ENCODE measurements around the gene RHOU.
"Not testable (repeated sequence)": the region's sequence is repeated elsewhere in the genome, so short reads cannot be mapped to it uniquely, and the experiment has no call there.

The RHOU gene

GRCh38 chr1:228763561-228763960 lies 28.3 kb downstream of the RHOU start:
- no peak for DNase-seq

- DNase-seq, result peak; percentile 35
Observed at GRCh38 chr1:228765168-228765946, 30.1 kb downstream of the RHOU start.

- no peak for DNase-seq
Observed at GRCh38 chr1:228766788-228767187, 31.5 kb downstream of the RHOU start.

- DNase-seq, result no peak
Observed at GRCh38 chr1:228767636-228768354, 32.5 kb downstream of the RHOU start.

- DNase-seq, result no peak
Observed at GRCh38 chr1:228768355-228769000, 33.2 kb downstream of the RHOU start.

- DNase-seq, result no peak
Observed at GRCh38 chr1:228770779-228771223, 35.5 kb downstream of the RHOU start.

GRCh38 chr1:228772516-228773212 lies 37.4 kb downstream of the RHOU start:
- no peak for DNase-seq

- DNase-seq, result not testable (repeated sequence)
Observed at GRCh38 chr1:228775946-228776345, 40.7 kb downstream of the RHOU start.

GRCh38 chr1:228776449-228776848 lies 41.2 kb downstream of the RHOU start:
- no peak for DNase-seq

- no peak for DNase-seq
Observed at GRCh38 chr1:228777236-228777635, 42.0 kb downstream of the RHOU start.

GRCh38 chr1:228778026-228778425 lies 42.7 kb downstream of the RHOU start:
- DNase-seq, result no peak

- DNase-seq, result no peak
Observed at GRCh38 chr1:228778466-228778865, 43.2 kb downstream of the RHOU start.

GRCh38 chr1:228778961-228779360 lies 43.7 kb downstream of the RHOU start:
- DNase-seq, result no peak

- no peak for DNase-seq
Observed at GRCh38 chr1:228781161-228781808, 46.0 kb downstream of the RHOU start.

- no peak for DNase-seq
Observed at GRCh38 chr1:228781809-228782661, 46.8 kb downstream of the RHOU start.

- DNase-seq, result no peak
Observed at GRCh38 chr1:228782662-228783417, 47.6 kb downstream of the RHOU start.

- DNase-seq, result no peak
Observed at GRCh38 chr1:228783418-228784040, 48.2 kb downstream of the RHOU start.

GRCh38 chr1:228784181-228784580 lies 48.9 kb downstream of the RHOU start:
- no peak for DNase-seq

- no peak for DNase-seq
Observed at GRCh38 chr1:228785366-228786330, 50.4 kb downstream of the RHOU start.

Data from stimulated activated CD4-positive, alpha-beta T cell treated with anti-CD3 and anti-CD28 coated beads, Interleukin-15, amount 100 ng/mL, for 24 hours (primary cell).